K562 (cell line): ENCODE measurements around the gene LCNL1. TPM values are rescaled to one million over a fixed set of nuclear protein-coding genes. Genes with fewer than 3 reads are reported as not detected.
A peak's percentile ranks its signal among the peaks of the same experiment; 100 is the strongest.

Source experiments
- ATAC-seq: fragments of 200-7000 bp; cut with Tn5 transposase; 3 replicates; pipeline ENCODE4 v1.9.1; 2020; ENCODE audit warnings: moderate library complexity
- BruUV-seq: library from RNA; stranded (reverse); fragments of 400-500 nt; replicated peaks from 2 replicates; lab custom pipeline; 2021; lab: Mats Ljungman, UMichigan
- CTCF ChIA-PET: fragments of 300-600 bp; formaldehyde crosslinking; extraction: SDS; loops from one replicate; lab custom pipeline; 2021; ENCODE audit warnings: low intra/inter-chr PET ratio; lab: Yijun Ruan, JAX
- POLR2A ChIA-PET: fragments of 300-600, 350-650 bp; sonication (Branson Sonifier 250); formaldehyde crosslinking; extraction: SDS; loops from one replicate; lab custom pipeline; 2021; ENCODE audit warnings: antibody characterized with exemption, inconsistent platforms; lab: Yijun Ruan, JAX
- DNase-seq, 4 experiments: peaks; one replicate each; pipeline versions ENCODE4 v3.0.0 to v3.0.0-alpha.2; 2011 to 2018; ENCODE audit warnings: low spot score in 3 of 4, mixed read lengths in 3 of 4; ENCODE audit errors: extremely low read depth in 1 of 4
- FAIRE-seq: peaks from 2 replicates; lab custom pipeline; 2011; peaks lifted over from hg19 to GRCh38; lab: Jason Lieb, UNC
- H2AFZ ChIP-seq: 2 replicates; pipeline ENCODE4 v1.6.0; 2011; ENCODE audit warnings: low read depth, low read length, control low read depth, inconsistent platforms
- H3K27ac ChIP-seq: fragments of 200-600 bp; 3 replicates; pipeline ENCODE4 v1.8.0; 2011; ENCODE audit warnings: low read depth, mild to moderate bottlenecking, control low read depth, inconsistent platforms, low read length, moderate library complexity, mixed read lengths; ENCODE audit errors: extremely low read depth
- H3K27me3 ChIP-seq, 2 experiments: fragments of 300-600 bp in 1 of 2; 2 replicates in 1 of 2; 3 replicates in 1 of 2; pipeline versions ENCODE4 v1.6.0 to v1.8.0; 2011; ENCODE audit warnings: inconsistent platforms in 2 of 2, low read length in 2 of 2, mild to moderate bottlenecking in 1 of 2, mixed read lengths in 1 of 2, moderate library complexity in 1 of 2; ENCODE audit not compliant: control insufficient read depth in 2 of 2, insufficient read depth in 2 of 2
- H3K36me3 ChIP-seq: fragments of 300-600 bp; 3 replicates; pipeline ENCODE4 v1.8.0; 2011; ENCODE audit warnings: mild to moderate bottlenecking, low read length, inconsistent platforms; ENCODE audit not compliant: control insufficient read depth, insufficient read depth
- H3K4me1 ChIP-seq, 2 experiments: fragments of 200-600 bp in 1 of 2; replicated peaks in 1 of 2; 2 replicates in 1 of 2; 3 replicates in 1 of 2; pipeline versions ENCODE4 v1.5.1 to v1.8.0; 2011; ENCODE audit warnings: inconsistent platforms in 2 of 2, low read length in 2 of 2, mild to moderate bottlenecking in 1 of 2, mixed read lengths in 1 of 2, moderate library complexity in 1 of 2; ENCODE audit not compliant: control insufficient read depth in 2 of 2, insufficient read depth in 2 of 2
- H3K4me2 ChIP-seq: 2 replicates; pipeline ENCODE4 v1.6.1; 2011; ENCODE audit warnings: low read length, control low read depth, inconsistent platforms, mixed read lengths; ENCODE audit not compliant: insufficient read depth
- H3K4me3 ChIP-seq: fragments of 200-600 bp; sonication (generic), shearing (Covaris generic); 2 replicates; pipeline ENCODE4 v1.5.1; 2016; ENCODE audit warnings: control low read depth, inconsistent platforms
- H3K79me2 ChIP-seq: fragments of 200-600 bp; 3 replicates; pipeline ENCODE4 v1.8.0; 2011; ENCODE audit warnings: low read length, inconsistent platforms; ENCODE audit not compliant: control insufficient read depth, insufficient read depth
- H3K9ac ChIP-seq, 2 experiments: 2 replicates each; pipeline versions ENCODE4 v1.6.0 to v1.6.1; 2011; ENCODE audit warnings: low read depth in 2 of 2, low read length in 2 of 2, control low read depth in 1 of 2, inconsistent platforms in 1 of 2, mild to moderate bottlenecking in 1 of 2, mixed read lengths in 1 of 2; ENCODE audit not compliant: insufficient read depth in 1 of 2
- H3K9me1 ChIP-seq: one replicate; pipeline ENCODE4 v1.6.0; 2011; ENCODE audit warnings: inconsistent platforms, mild to moderate bottlenecking, low read length, moderate library complexity; ENCODE audit not compliant: control insufficient read depth, insufficient read depth
- H3K9me3 ChIP-seq: replicated peaks from 2 replicates; pipeline ENCODE4 v1.5.1; 2011; ENCODE audit warnings: low read depth, low read length, inconsistent platforms; ENCODE audit not compliant: control insufficient read depth, insufficient read depth
- H4K20me1 ChIP-seq: replicated peaks from 2 replicates; pipeline ENCODE4 v1.6.1; 2011; ENCODE audit warnings: low read length, inconsistent platforms, mixed read lengths; ENCODE audit not compliant: control insufficient read depth, insufficient read depth
- BCL6 ChIP-seq: fragments of 250-450 bp; sonication (Bioruptor Pico); IDR thresholded peaks from 2 replicates; pipeline ENCODE4 v1.4.0; 2020
- E2F3 ChIP-seq: fragments of 250-450 bp; sonication (Bioruptor Pico); IDR thresholded peaks from 2 replicates; pipeline ENCODE4 v1.4.0; 2020; ENCODE audit warnings: mild to moderate bottlenecking
- ESRRB ChIP-seq: fragments of 250-450 bp; sonication (Bioruptor Pico); IDR thresholded peaks from 2 replicates; pipeline ENCODE4 v1.5.0; 2020; ENCODE audit warnings: mild to moderate bottlenecking, moderate library complexity, borderline replicate concordance
- ETV1 ChIP-seq: fragments of 450-650 bp; conservative IDR thresholded peaks from 2 replicates; pipeline ENCODE4 v1.6.1; 2016; ENCODE audit warnings: missing genetic modification characterization, control low read depth, low read depth, missing compliant biosample characterization
- HMG20B ChIP-seq: fragments of 250-450 bp; sonication (Bioruptor Pico); IDR thresholded peaks from 2 replicates; pipeline ENCODE4 v1.5.0; 2021; ENCODE audit warnings: mild to moderate bottlenecking
- KLF16 ChIP-seq: IDR thresholded peaks from 2 replicates; pipeline ENCODE4 v1.6.1; 2016; ENCODE audit warnings: antibody characterized with exemption
- MAFF ChIP-seq: IDR thresholded peaks from 2 replicates; pipeline ENCODE4 v1.6.1; 2012; ENCODE audit warnings: low read length, improper control_type of control experiment
- MBD2 ChIP-seq: sonication (generic); IDR thresholded peaks from 2 replicates; pipeline ENCODE4 v1.6.1; 2016; ENCODE audit warnings: low read depth, borderline replicate concordance
- RBM25 ChIP-seq: fragments of 200-400 bp; formaldehyde crosslinking; IDR thresholded peaks from 2 replicates; pipeline ENCODE4 v1.6.1; 2018; ENCODE audit warnings: low read length, low read depth, moderate library complexity; ENCODE audit not compliant: severe bottlenecking
- RUNX1 ChIP-seq: sonication (generic); IDR thresholded peaks from 2 replicates; pipeline ENCODE4 v1.6.1; 2016; ENCODE audit warnings: antibody characterized with exemption, low read depth
- SIRT6 ChIP-seq: IDR thresholded peaks from one replicate; pipeline ENCODE4 v1.6.1; 2012; ENCODE audit warnings: low read depth, mild to moderate bottlenecking, control low read depth, inconsistent platforms, low read length, moderate library complexity
- SMARCA4 ChIP-seq: fragments of 450-650 bp; IDR thresholded peaks from 2 replicates; pipeline ENCODE4 v1.6.1; 2016
- TCF7L2 ChIP-seq: fragments of 150-350 bp; IDR thresholded peaks from 2 replicates; pipeline ENCODE4 v1.6.1; 2016; ENCODE audit warnings: low read depth, mild to moderate bottlenecking, low read length, moderate library complexity
- TCFL5 ChIP-seq: fragments of 250-450 bp; sonication (Bioruptor Pico); conservative IDR thresholded peaks from 2 replicates; pipeline ENCODE4 v1.6.1; 2021; ENCODE audit warnings: mild to moderate bottlenecking, moderate library complexity, matching md5 sums
- ZBTB17 ChIP-seq: fragments of 450-650 bp; formaldehyde crosslinking; IDR thresholded peaks from 2 replicates; pipeline ENCODE4 v1.4.0; 2020; ENCODE audit warnings: mild to moderate bottlenecking
- ZKSCAN1 ChIP-seq: fragments of 150-350 bp; IDR thresholded peaks from 2 replicates; pipeline ENCODE4 v1.6.1; 2016; ENCODE audit warnings: low read depth, low read length
- ZNF395 ChIP-seq: fragments of 200-800 bp; sonication (Bioruptor generic); IDR thresholded peaks from 2 replicates; pipeline ENCODE4 v1.6.1; 2017; ENCODE audit warnings: missing genetic modification characterization, missing compliant biosample characterization
- ZNF639 ChIP-seq, 2 experiments: fragments of 200-800 bp in 1 of 2; sonication (Bioruptor generic) in 1 of 2; sonication (generic) in 1 of 2; formaldehyde crosslinking in 1 of 2; IDR thresholded peaks in 1 of 2; conservative IDR thresholded peaks in 1 of 2; 2 replicates each; pipeline versions ENCODE4 v1.5.0 to v1.6.1; 2016 to 2020; ENCODE audit warnings: missing compliant biosample characterization in 1 of 2, missing genetic modification characterization in 1 of 2, missing genetic modification reagents in 1 of 2
- ZNF79 ChIP-seq: fragments of 250-450 bp; sonication (Bioruptor Pico); IDR thresholded peaks from 2 replicates; pipeline ENCODE4 v1.4.0; 2020; ENCODE audit warnings: low read depth, mild to moderate bottlenecking, moderate library complexity
- WGBS: fragments of 100-300 bp; shearing (Covaris generic); methylation state at CpG from one replicate; pipeline ENCODE4 v1.1.6; 2016; ENCODE audit warnings: low coverage, mixed read lengths; ENCODE audit not compliant: insufficient coverage; ENCODE audit errors: missing lambda C conversion rate; 5-methylcytosine and 5-hydroxymethylcytosine counted together
- in situ Hi-C: fragments of 300-500 bp; cut with MboI; formaldehyde crosslinking; loops from 4 replicates; pipeline ENCODE4 v1.15.0; 2018; ENCODE audit warnings: inconsistent platforms, mixed read lengths
- intact Hi-C: fragments of 100-400 bp; cut with micrococcal nuclease; formaldehyde crosslinking; loops from 2 replicates; pipeline ENCODE4 v1.14.2; 2022
- polyA plus RNA-seq, 8 experiments: library from polyadenylated mRNA; depleted of rRNA in 4 of 8; stranded (reverse) in 5 of 8; unstranded in 3 of 8; fragments of >200 nt; fragmentation: Nextera tagmentation in 2 of 8; fragmentation: Illumina TruSeq in 1 of 8; extraction: Ambion mirVana in 2 of 8; extraction: Trizol in 1 of 8; gene quantifications; 2 replicates each; pipeline versions ENCODE4 v1.2.1 to v1.2.3, GENCODE V29; 2011 to 2014; ENCODE audit warnings: inconsistent platforms in 1 of 8, missing spikeins in 1 of 8
- total RNA-seq, 7 experiments: library from RNA; depleted of rRNA in 6 of 7; stranded (reverse); fragments of >200 nt in 6 of 7; fragmentation: Illumina TruSeq in 2 of 7; extraction: Trizol in 2 of 7; gene quantifications; 2 replicates each; pipeline versions ENCODE4 v1.2.1 to v1.2.3, GENCODE V29; 2011 to 2021; ENCODE audit warnings: low replicate concordance in 1 of 7

LCNL1 gene
- total and polyA plus RNA-seq, 9 of the 15 experiments (the other 6 are each of a cell fraction or from before 2014, with no cell fraction given) = 0.04 to 0.16 (median 0.04) TPM; not detected in 4

GRCh38 chr9:136953771-136954269 lies 29.0 kb upstream of the LCNL1 start:
- intact Hi-C loops = no loop called here

More at GRCh38 chr9:136953771-136954269, 29.0 kb upstream of the LCNL1 start:
- peaks cover 2 to 7% of the 10 kb centered on the region in 2 experiments; a peak in 3 of 5 replicates for H3K27me3 ChIP-seq
- no peak overlapping the region for H3K4me3 ChIP-seq
- DNase-seq (no peak), FAIRE-seq (no peak)
- POLR2A ChIA-PET = interaction anchor here (0.6 kb wide), 1 partner anchor 33 kb away, joined by 4 read pairs; no protein-coding TSS in a partner anchor
- H3K79me2 ChIP-seq = no peaks in the 10 kb centered on the region
- BruUV-seq = no TSS peak
- peak overlapping the region in 1 of 2 experiments; percentile 35; a peak in 1 of 4 replicates for H3K9ac ChIP-seq
- H3K9me1 ChIP-seq = no peaks in the 10 kb centered on the region
- no peaks in the 10 kb centered on the region for H3K9me3 ChIP-seq
- no peak for TF ChIP-seq ESRRB (CRISPR knock-in tag)
- no peak for TF ChIP-seq ZNF639 (CRISPR knock-in tag; conservative IDR thresholded peaks at IDR 0.05 in 1 of 2, IDR thresholded peaks at IDR 0.05 in 1 of 2)
- TF ChIP-seq ZNF395 = no peak
- no peak for TF ChIP-seq HMG20B (CRISPR knock-in tag)
- no peak for TF ChIP-seq ZKSCAN1
- TF ChIP-seq ZBTB17 (CRISPR knock-in tag) = no peak
- no peak for TF ChIP-seq RUNX1
- no peak for TF ChIP-seq RBM25
- TF ChIP-seq E2F3 (CRISPR knock-in tag) = no peak
- no peak for TF ChIP-seq MBD2
- no peak for TF ChIP-seq KLF16
- no peak for TF ChIP-seq BCL6 (CRISPR knock-in tag)
- TF ChIP-seq SMARCA4 = no peak
- no peak for TF ChIP-seq TCFL5 (CRISPR knock-in tag)
- no peak for TF ChIP-seq MAFF
- TF ChIP-seq ZNF79 (CRISPR knock-in tag) = no peak
- TF ChIP-seq SIRT6 = no peak
- TF ChIP-seq ETV1 = no peak
- TF ChIP-seq TCF7L2 = no peak
- TF ChIP-seq, all 486 proteins: peak for 0
- ATAC-seq = no peak
- Histone ChIP-seq H3K4me1 (peaks cover 0 to 65% of the 10 kb centered on the region in 2 experiments; a peak in 4 of 5 replicates), H4K20me1 (0 out of 2 replicates have a peak, but pooled peaks cover 4% of the 10 kb centered on the region), H2AFZ (no peak overlapping the region), H3K4me2 (no peak overlapping the region), H3K36me3 (no peaks in the 10 kb centered on the region), H3K27ac (no peak overlapping the region)
- 13% methylated on average over 16 of the region's 19 CpGs for WGBS
- CTCF ChIA-PET = no interaction called here
- in situ Hi-C loops = no loop called here
